Measurements from ENCODE around the gene SNX9. TPM values are rescaled to one million over a fixed set of nuclear protein-coding genes. Genes with fewer than 3 reads are reported as not detected.
"Not testable (repeated sequence)": the region's sequence is repeated elsewhere in the genome, so short reads cannot be mapped to it uniquely, and the experiment has no call there.

SNX9 gene
- total RNA-seq, 1 experiment from 2014 or later, result 36.1 TPM

- no peak overlapping the region for H3K4me3 ChIP-seq (ENCODE audit: insufficient read depth, low read depth, low read length)
- H3K36me3 ChIP-seq (replicated peaks; ENCODE audit: control insufficient read depth, insufficient read depth, low read length), result no peaks in the 10 kb centered on the region
- H3K27me3 ChIP-seq (ENCODE audit: control insufficient read depth, insufficient read depth, low read length), result no peaks in the 10 kb centered on the region
- no peak for DNase-seq
Observed at GRCh38 chr6:157834549-157834948, 11.5 kb downstream of the SNX9 start.

DNA sequence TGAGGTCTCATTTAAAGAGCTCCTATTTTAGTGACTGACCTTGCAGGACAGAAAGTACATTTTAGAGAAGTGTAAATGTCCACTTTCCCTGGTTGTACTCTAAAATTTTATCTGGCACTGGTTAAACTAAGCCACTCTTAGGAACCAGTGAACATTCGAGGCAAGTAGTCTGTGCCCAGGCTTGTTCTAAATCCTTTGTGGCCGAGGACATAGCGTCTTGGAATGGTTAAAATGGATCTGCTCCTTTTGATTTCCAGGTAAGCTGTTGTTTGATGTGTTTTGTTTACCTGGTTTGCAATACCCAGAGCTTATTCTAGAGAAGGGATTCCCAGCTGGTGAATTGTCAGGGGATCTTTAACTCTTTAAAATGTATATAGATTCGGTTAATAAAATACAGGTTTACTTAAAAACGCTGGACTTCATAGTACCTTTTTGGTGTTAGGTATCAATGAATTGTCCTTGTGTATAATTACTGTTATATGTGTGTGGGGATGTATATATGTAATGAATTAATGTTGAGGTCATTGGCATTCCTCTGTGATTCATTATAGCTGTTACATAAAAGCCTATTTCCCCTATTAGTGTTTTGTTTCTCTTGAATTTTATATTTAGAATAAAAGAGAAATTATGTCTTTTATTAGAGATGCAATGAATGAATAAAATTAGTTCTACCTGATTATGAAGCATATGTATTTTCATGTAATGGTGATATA, 15.8 kb downstream of the SNX9 start:
- no peak overlapping the region for H3K4me3 ChIP-seq (ENCODE audit: insufficient read depth, low read depth, low read length)
- no peaks in the 10 kb centered on the region for H3K36me3 ChIP-seq (replicated peaks; ENCODE audit: control insufficient read depth, insufficient read depth, low read length)
- DNase-seq, result no peak
- no peaks in the 10 kb centered on the region for H3K27me3 ChIP-seq (ENCODE audit: control insufficient read depth, insufficient read depth, low read length)

DNA sequence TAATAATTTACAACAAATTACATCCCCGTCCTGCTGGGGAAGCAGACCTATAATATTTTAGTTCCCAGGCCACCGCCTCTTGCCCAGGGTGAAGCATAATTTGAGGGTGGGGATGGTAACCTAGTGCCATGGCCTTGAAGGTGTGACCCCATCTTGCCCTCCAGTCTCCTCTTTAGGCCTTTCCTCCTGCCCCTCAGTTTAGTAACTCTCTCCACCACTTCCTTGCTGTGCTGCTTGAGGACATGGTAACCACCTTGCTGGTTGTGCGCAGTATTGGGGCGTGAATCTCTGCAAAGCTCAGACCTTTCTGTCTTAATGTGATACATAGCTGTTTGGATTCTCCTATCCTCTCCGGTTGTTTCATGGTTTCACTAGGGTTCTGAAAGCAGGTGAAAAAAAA, 16.6 kb downstream of the SNX9 start:
- no peaks in the 10 kb centered on the region for H3K36me3 ChIP-seq (replicated peaks; ENCODE audit: control insufficient read depth, insufficient read depth, low read length)
- H3K27me3 ChIP-seq (ENCODE audit: control insufficient read depth, insufficient read depth, low read length), result no peaks in the 10 kb centered on the region
- no peak for DNase-seq
- no peak overlapping the region for H3K4me3 ChIP-seq (ENCODE audit: insufficient read depth, low read depth, low read length)

- Histone ChIP-seq H3K36me3 (replicated peaks; ENCODE audit: control insufficient read depth, insufficient read depth, low read length) (no peaks in the 10 kb centered on the region), H3K27me3 (ENCODE audit: control insufficient read depth, insufficient read depth, low read length) (no peaks in the 10 kb centered on the region), H3K4me3 (ENCODE audit: insufficient read depth, low read depth, low read length) (no peak overlapping the region)
- no peak for DNase-seq
Observed at GRCh38 chr6:157840261-157840660, 17.2 kb downstream of the SNX9 start.

GRCh38 chr6:157840776-157841175, 17.7 kb downstream of the SNX9 start:
- Histone ChIP-seq H3K36me3 (replicated peaks; ENCODE audit: control insufficient read depth, insufficient read depth, low read length) (no peaks in the 10 kb centered on the region), H3K27me3 (ENCODE audit: control insufficient read depth, insufficient read depth, low read length) (no peaks in the 10 kb centered on the region), H3K4me3 (ENCODE audit: insufficient read depth, low read depth, low read length) (no peak overlapping the region)
- no peak for DNase-seq

- DNase-seq, result no peak
- Histone ChIP-seq H3K36me3 (replicated peaks; ENCODE audit: control insufficient read depth, insufficient read depth, low read length) (no peaks in the 10 kb centered on the region), H3K27me3 (ENCODE audit: control insufficient read depth, insufficient read depth, low read length) (no peaks in the 10 kb centered on the region), H3K4me3 (ENCODE audit: insufficient read depth, low read depth, low read length) (no peak overlapping the region)
Observed at GRCh38 chr6:157841211-157841840, 18.3 kb downstream of the SNX9 start.

DNA sequence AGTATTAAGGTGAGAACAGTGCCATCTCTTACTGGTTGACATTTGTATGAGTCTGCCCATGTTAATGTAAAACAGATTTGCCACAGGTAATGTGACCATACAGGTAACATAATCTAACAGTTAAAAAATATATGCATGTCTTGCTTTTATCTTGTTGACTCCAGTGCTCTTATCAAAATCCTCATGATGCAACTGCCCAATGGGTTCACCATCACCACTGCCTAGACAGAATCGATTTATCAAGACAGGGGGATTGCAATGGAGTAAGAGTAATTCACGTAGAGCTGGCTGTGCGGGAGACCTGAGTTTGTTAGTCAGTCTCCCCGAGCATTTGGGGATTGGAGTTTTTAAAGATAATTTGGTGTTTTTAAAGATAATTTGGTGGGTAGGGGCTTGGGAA, 19.2 kb downstream of the SNX9 start:
- DNase-seq, result no peak
- no peak overlapping the region for H3K4me3 ChIP-seq (ENCODE audit: insufficient read depth, low read depth, low read length)
- no peaks in the 10 kb centered on the region for H3K36me3 ChIP-seq (replicated peaks; ENCODE audit: control insufficient read depth, insufficient read depth, low read length)
- H3K27me3 ChIP-seq (ENCODE audit: control insufficient read depth, insufficient read depth, low read length), result no peaks in the 10 kb centered on the region

DNA sequence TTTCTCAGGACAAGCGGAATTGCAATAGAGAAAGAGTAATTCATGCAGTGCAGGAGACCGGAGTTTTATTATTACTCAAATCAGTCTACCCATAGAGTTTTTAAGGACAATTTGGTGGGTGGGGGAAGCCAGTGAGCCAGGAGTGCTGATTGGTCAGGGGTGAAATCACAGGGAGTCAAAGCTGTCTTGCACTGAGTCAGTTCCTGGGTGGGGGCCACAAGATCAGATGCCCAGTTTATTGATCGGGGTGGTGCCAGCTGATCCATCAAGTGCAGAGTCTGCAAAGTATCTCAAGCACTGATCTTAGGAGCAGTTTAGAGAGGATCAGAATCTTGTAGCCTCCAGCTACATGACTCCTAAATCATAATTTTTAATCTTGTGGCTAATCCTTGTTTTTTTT, 21.1 kb downstream of the SNX9 start:
- H3K27me3 ChIP-seq (ENCODE audit: control insufficient read depth, insufficient read depth, low read length); H3K36me3 ChIP-seq (replicated peaks; ENCODE audit: control insufficient read depth, insufficient read depth, low read length); DNase-seq; H3K4me3 ChIP-seq (ENCODE audit: insufficient read depth, low read depth, low read length): not testable (repeated sequence)

DNA sequence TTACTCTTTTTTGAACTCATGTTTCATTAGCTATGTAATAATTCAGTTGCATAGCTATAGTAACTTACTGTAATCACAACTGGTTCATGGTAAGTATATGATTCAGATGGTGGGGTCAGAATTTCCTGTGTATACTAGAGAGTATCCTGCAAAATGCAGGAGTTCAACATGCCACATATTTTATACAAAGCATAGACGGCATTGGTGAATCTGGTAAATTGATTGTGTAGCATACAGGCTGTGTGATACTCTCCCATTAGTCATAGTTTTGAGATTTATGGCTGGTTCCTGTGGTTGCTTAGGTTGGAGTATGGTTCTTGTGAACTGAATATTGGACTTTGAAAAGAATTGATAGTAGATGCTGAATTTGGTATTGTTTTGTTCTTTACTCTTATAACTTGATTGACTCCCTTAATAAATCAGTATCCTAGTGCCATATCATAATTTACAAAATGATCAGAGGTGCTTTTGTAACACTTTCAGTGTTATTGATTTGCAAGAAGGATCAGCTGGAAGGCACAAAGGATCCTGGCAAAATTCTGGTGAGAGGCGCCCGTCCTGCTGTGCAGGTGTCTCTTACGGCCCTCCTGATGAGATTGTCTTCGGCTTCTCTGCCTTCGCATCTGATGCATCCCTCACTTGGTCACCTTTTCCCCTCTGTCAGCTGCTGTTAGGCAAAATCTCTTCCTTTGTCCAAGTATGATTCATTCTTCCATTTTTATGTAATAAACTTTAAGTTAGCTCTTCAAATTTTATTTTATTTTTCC, 22.6 kb downstream of the SNX9 start:
- no peaks in the 10 kb centered on the region for H3K36me3 ChIP-seq (replicated peaks; ENCODE audit: control insufficient read depth, insufficient read depth, low read length)
- no peak for DNase-seq
- H3K4me3 ChIP-seq (ENCODE audit: insufficient read depth, low read depth, low read length), result no peak overlapping the region
- no peaks in the 10 kb centered on the region for H3K27me3 ChIP-seq (ENCODE audit: control insufficient read depth, insufficient read depth, low read length)

DNA sequence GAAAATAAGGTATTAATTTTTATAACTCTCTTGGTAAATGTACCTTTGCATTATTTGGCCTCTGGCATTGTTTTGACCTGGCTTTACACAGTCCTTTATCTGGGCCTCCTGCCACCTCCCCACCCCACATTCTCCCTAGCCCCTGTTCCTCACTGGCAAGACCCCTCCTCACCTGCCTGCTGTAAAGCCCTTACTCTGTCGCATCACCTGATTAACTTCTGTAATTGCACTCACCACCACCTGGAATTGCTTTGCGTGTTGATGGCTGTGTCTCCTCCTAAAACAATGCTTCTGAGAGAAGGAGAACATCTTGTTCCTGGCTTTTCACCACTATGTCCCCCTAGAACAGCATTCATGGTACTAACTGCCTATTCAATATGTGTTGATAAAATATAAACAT, 24.8 kb downstream of the SNX9 start:
- H3K4me3 ChIP-seq (ENCODE audit: insufficient read depth, low read depth, low read length), result no peak overlapping the region
- no peak for DNase-seq
- no peaks in the 10 kb centered on the region for H3K27me3 ChIP-seq (ENCODE audit: control insufficient read depth, insufficient read depth, low read length)
- no peaks in the 10 kb centered on the region for H3K36me3 ChIP-seq (replicated peaks; ENCODE audit: control insufficient read depth, insufficient read depth, low read length)

GRCh38 chr6:157848693-157849092, 25.6 kb downstream of the SNX9 start:
- no peaks in the 10 kb centered on the region; the same call in 1 of the 2 replicates for H3K36me3 ChIP-seq (replicated peaks; ENCODE audit: control insufficient read depth, insufficient read depth, low read length)
- DNase-seq, result no peak
- H3K4me3 ChIP-seq (ENCODE audit: insufficient read depth, low read depth, low read length), result no peak overlapping the region
- no peaks in the 10 kb centered on the region for H3K27me3 ChIP-seq (ENCODE audit: control insufficient read depth, insufficient read depth, low read length)

DNA sequence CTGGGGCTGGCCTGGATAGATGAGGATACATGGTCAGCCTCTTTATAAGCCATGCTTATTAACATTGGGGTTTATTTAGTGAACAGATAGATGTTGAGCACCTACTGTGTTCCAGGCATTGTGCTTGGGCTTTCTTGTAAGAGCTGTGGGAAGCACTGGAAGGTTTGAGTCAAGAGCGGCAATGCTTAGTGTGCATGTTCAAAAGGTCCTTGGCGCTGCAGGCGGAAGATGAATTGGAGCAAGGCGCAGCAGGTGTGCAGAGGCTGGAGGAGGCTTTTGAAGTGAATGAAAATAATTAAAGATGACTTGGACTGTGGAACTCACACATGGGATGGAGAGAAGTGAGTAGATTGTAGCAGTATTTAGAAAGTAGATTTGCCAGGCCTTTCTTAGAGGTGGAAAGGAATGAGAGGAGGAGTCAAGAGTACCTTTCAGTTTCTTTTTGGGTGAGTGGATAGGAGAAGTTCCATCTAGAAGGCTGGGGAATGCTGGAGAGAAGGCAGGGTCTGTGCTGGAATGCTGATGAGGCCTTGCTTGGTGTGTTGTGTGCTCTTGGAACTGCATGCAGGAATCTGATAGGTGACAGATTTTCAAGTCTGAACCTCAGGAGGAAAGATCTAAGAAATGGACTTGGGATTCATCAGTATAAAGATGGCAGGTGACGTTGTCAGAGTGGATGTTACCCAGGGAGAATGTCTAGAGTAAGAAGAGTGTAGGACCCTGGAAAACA, 26.4 kb downstream of the SNX9 start:
- Histone ChIP-seq H3K4me3 (ENCODE audit: insufficient read depth, low read depth, low read length) (no peak overlapping the region), H3K27me3 (ENCODE audit: control insufficient read depth, insufficient read depth, low read length) (no peaks in the 10 kb centered on the region), H3K36me3 (replicated peaks; ENCODE audit: control insufficient read depth, insufficient read depth, low read length) (no peaks in the 10 kb centered on the region; the same call in 1 of the 2 replicates)
- DNase-seq, result no peak

DNA sequence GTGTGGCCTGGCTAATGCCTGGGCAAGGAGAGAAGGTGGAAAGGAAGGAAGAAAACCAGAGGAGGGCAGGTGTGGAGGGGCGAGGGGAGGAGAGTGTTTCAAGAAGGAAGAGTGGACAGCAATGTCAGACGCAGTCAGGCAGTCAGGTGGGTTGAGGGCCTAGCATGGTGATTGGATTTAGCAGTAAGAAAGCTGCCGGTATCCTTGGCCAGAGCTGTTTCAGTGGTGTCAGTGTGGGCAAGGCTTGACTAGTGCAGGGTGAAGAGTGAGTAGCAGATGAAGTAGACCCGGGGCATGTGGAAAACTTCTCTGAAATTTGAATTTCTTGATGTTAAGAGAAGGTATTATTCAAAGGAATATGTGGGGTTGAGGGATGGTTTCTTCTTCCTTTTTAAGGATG, 27.0 kb downstream of the SNX9 start:
- no peak overlapping the region for H3K4me3 ChIP-seq (ENCODE audit: insufficient read depth, low read depth, low read length)
- no peaks in the 10 kb centered on the region; the same call in 1 of the 2 replicates for H3K36me3 ChIP-seq (replicated peaks; ENCODE audit: control insufficient read depth, insufficient read depth, low read length)
- no peaks in the 10 kb centered on the region for H3K27me3 ChIP-seq (ENCODE audit: control insufficient read depth, insufficient read depth, low read length)
- no peak for DNase-seq

GRCh38 chr6:157853018-157853805, 30.2 kb downstream of the SNX9 start:
- no peaks in the 10 kb centered on the region; the same call in 1 of the 2 replicates for H3K36me3 ChIP-seq (replicated peaks; ENCODE audit: control insufficient read depth, insufficient read depth, low read length)
- no peak for DNase-seq
- no peak overlapping the region for H3K4me3 ChIP-seq (ENCODE audit: insufficient read depth, low read depth, low read length)
- H3K27me3 ChIP-seq (ENCODE audit: control insufficient read depth, insufficient read depth, low read length), result no peaks in the 10 kb centered on the region
